K562 (cell line): Measurements from ENCODE around the gene SPATA33. TPM values are rescaled to one million over a fixed set of nuclear protein-coding genes. Genes with fewer than 3 reads are reported as not detected.

Experiments
- ADNP ChIP-seq: fragments of 200-800 bp; sonication (Bioruptor generic); IDR thresholded peaks from 2 replicates; pipeline ENCODE4 v1.6.1; 2016; ENCODE audit warnings: missing genetic modification characterization, missing compliant biosample characterization
- ARID2 ChIP-seq: fragments of 450-650 bp; IDR thresholded peaks from 2 replicates; pipeline ENCODE4 v1.6.1; 2017; ENCODE audit warnings: antibody characterized with exemption, mild to moderate bottlenecking
- ARNT ChIP-seq, 2 experiments: fragments of 450-650 bp; IDR thresholded peaks; 2 replicates each; pipeline ENCODE4 v1.6.1; 2016; ENCODE audit warnings: mild to moderate bottlenecking in 1 of 2
- CEBPZ ChIP-seq: fragments of 150-350 bp; IDR thresholded peaks from 2 replicates; pipeline ENCODE4 v1.6.1; 2014; ENCODE audit warnings: low read depth, mild to moderate bottlenecking, low read length, borderline replicate concordance
- CHD1 ChIP-seq: fragments of 200-600 bp; sonication (generic); IDR thresholded peaks from one replicate; pipeline ENCODE4 v1.6.1; 2012; ENCODE audit warnings: mild to moderate bottlenecking, moderate library complexity, low read length, inconsistent platforms
- EP400 ChIP-seq: fragments of 450-650 bp; IDR thresholded peaks from 2 replicates; pipeline ENCODE4 v1.6.1; 2017; ENCODE audit warnings: antibody characterized with exemption, mild to moderate bottlenecking, moderate library complexity
- HMG20A ChIP-seq: fragments of 450-650 bp; formaldehyde crosslinking; conservative IDR thresholded peaks from 2 replicates; pipeline ENCODE4 v1.4.0; 2020; ENCODE audit warnings: mild to moderate bottlenecking, mixed read lengths
- NR1H2 ChIP-seq: sonication (generic); formaldehyde crosslinking; IDR thresholded peaks from 2 replicates; pipeline ENCODE4 v1.4.0; 2020; ENCODE audit warnings: mild to moderate bottlenecking, missing genetic modification reagents
- NR3C1 ChIP-seq: sonication (generic); formaldehyde crosslinking; IDR thresholded peaks from 2 replicates; pipeline ENCODE4 v1.8.1; 2022; ENCODE audit warnings: missing genetic modification reagents
- PCBP2 ChIP-seq: fragments of 200-400 bp; formaldehyde crosslinking; IDR thresholded peaks from 2 replicates; pipeline ENCODE4 v1.6.1; 2018; ENCODE audit warnings: low read length, low read depth, mild to moderate bottlenecking, moderate library complexity; ENCODE audit not compliant: poor library complexity, severe bottlenecking
- POU5F1 ChIP-seq: fragments of 150-350 bp; IDR thresholded peaks from 2 replicates; pipeline ENCODE4 v1.6.1; 2014; ENCODE audit warnings: borderline replicate concordance, low read length, low read depth, mild to moderate bottlenecking; ENCODE audit not compliant: partially characterized antibody
- RBBP5 ChIP-seq: fragments of 200-600 bp; sonication (generic); IDR thresholded peaks from 2 replicates; pipeline ENCODE4 v1.6.1; 2012; ENCODE audit warnings: borderline replicate concordance, mild to moderate bottlenecking, low read length, control low read depth, inconsistent platforms; ENCODE audit not compliant: insufficient read depth, poor library complexity, severe bottlenecking
- RBM25 ChIP-seq: fragments of 200-400 bp; formaldehyde crosslinking; IDR thresholded peaks from 2 replicates; pipeline ENCODE4 v1.6.1; 2018; ENCODE audit warnings: low read length, low read depth, moderate library complexity; ENCODE audit not compliant: severe bottlenecking
- RERE ChIP-seq: sonication (generic); formaldehyde crosslinking; IDR thresholded peaks from 2 replicates; pipeline ENCODE4 v1.8.0; 2023; ENCODE audit warnings: missing genetic modification reagents, mild to moderate bottlenecking, borderline replicate concordance
- SMARCA4 ChIP-seq: fragments of 450-650 bp; IDR thresholded peaks from 2 replicates; pipeline ENCODE4 v1.6.1; 2016
- SMARCE1 ChIP-seq: fragments of 450-650 bp; IDR thresholded peaks from 2 replicates; pipeline ENCODE4 v1.7.1; 2016; ENCODE audit warnings: mild to moderate bottlenecking
- SREBF2 ChIP-seq: sonication (generic); formaldehyde crosslinking; IDR thresholded peaks from 2 replicates; pipeline ENCODE4 v1.4.0; 2020; ENCODE audit warnings: mild to moderate bottlenecking, missing genetic modification reagents
- TAF15 ChIP-seq: fragments of 200-400 bp; formaldehyde crosslinking; IDR thresholded peaks from 2 replicates; pipeline ENCODE4 v1.6.1; 2017; ENCODE audit warnings: mild to moderate bottlenecking, low read depth, low read length, moderate library complexity
- TRIM28 ChIP-seq: fragments of 450-650 bp; IDR thresholded peaks from 2 replicates; pipeline ENCODE4 v1.6.1; 2017
- ZNF586 ChIP-seq: fragments of 450-650 bp; formaldehyde crosslinking; conservative IDR thresholded peaks from 2 replicates; pipeline ENCODE4 v1.4.0; 2020; ENCODE audit warnings: mild to moderate bottlenecking, moderate library complexity
- ZNF589 ChIP-seq: fragments of 200-800 bp; sonication (Bioruptor generic); IDR thresholded peaks from 2 replicates; pipeline ENCODE4 v1.6.1; 2016; ENCODE audit warnings: low read depth, missing genetic modification characterization, missing compliant biosample characterization
- polyA plus RNA-seq, 8 experiments: library from polyadenylated mRNA; depleted of rRNA in 4 of 8; stranded (reverse) in 5 of 8; unstranded in 3 of 8; fragments of >200 nt; fragmentation: Nextera tagmentation in 2 of 8; fragmentation: Illumina TruSeq in 1 of 8; extraction: Ambion mirVana in 2 of 8; extraction: Trizol in 1 of 8; gene quantifications; 2 replicates each; pipeline versions ENCODE4 v1.2.1 to v1.2.3, GENCODE V29; 2011 to 2014; ENCODE audit warnings: inconsistent platforms in 1 of 8, missing spikeins in 1 of 8
- total RNA-seq, 7 experiments: library from RNA; depleted of rRNA in 6 of 7; stranded (reverse); fragments of >200 nt in 6 of 7; fragmentation: Illumina TruSeq in 2 of 7; extraction: Trizol in 2 of 7; gene quantifications; 2 replicates each; pipeline versions ENCODE4 v1.2.1 to v1.2.3, GENCODE V29; 2011 to 2021; ENCODE audit warnings: low replicate concordance in 1 of 7

Gene SPATA33
- total and polyA plus RNA-seq, 9 of the 15 experiments (the other 6 are each of a cell fraction or from before 2014, with no cell fraction given): 4.0 to 20.0 (median 11.8) TPM

- TF ChIP-seq CEBPZ: no peak
- TF ChIP-seq POU5F1: peak; percentile 24
- TF ChIP-seq NR3C1 (CRISPR knock-in tag): no peak; the same call in 1 of the 2 replicates
- TF ChIP-seq CHD1: no peak
- peak; percentile 100 for TF ChIP-seq RBBP5
- no peak for TF ChIP-seq TAF15
- TF ChIP-seq ZNF586 (CRISPR knock-in tag): no peak
- no peak for TF ChIP-seq SMARCA4
- TF ChIP-seq ZNF589 (CRISPR knock-in tag): no peak
- no peak for TF ChIP-seq NR1H2 (CRISPR knock-in tag)
- no peak for TF ChIP-seq HMG20A (CRISPR knock-in tag)
- TF ChIP-seq ARNT (IDR thresholded peaks at IDR 0.05): no peak
- no peak for TF ChIP-seq ADNP (tag)
- TF ChIP-seq SMARCE1: no peak
- TF ChIP-seq TRIM28: no peak
- TF ChIP-seq EP400: peak; percentile 76; the same call in 1 of the 2 replicates
- TF ChIP-seq ARID2: no peak
- no peak for TF ChIP-seq PCBP2
- no peak for TF ChIP-seq RERE (CRISPR knock-in tag)
- no peak for TF ChIP-seq SREBF2 (CRISPR knock-in tag)
- peak; percentile 98 for TF ChIP-seq RBM25
These were observed at the start of gene SPATA33, which contains the start of gene CHMP1A (continued) for GRCh38 chr16:89657442-89658220.
